WERI-Rb-1 (cell line): ENCODE measurements around the gene SHC4.

ENCODE experiments used
- DNase-seq: peaks from one replicate; pipeline ENCODE4 v3.0.0-alpha.2; 2020
- H3K27ac ChIP-seq: fragments of 250-450 bp; sonication (Bioruptor Pico); 2 replicates; pipeline ENCODE4 v1.5.1; 2020; ENCODE audit warnings: mild to moderate bottlenecking, moderate library complexity
- H3K27me3 ChIP-seq: fragments of 250-450 bp; sonication (Bioruptor Pico); 2 replicates; pipeline ENCODE4 v1.5.1; 2021; ENCODE audit warnings: mild to moderate bottlenecking, low read depth, moderate library complexity; ENCODE audit not compliant: insufficient read depth, severe bottlenecking
- H3K36me3 ChIP-seq: fragments of 250-450 bp; sonication (Bioruptor Pico); 2 replicates; pipeline ENCODE4 v1.5.1; 2020; ENCODE audit warnings: mild to moderate bottlenecking, moderate library complexity
- H3K4me3 ChIP-seq: 2 replicates; pipeline ENCODE4 v1.5.1; 2011; ENCODE audit warnings: low read depth, mild to moderate bottlenecking, control low read depth, low read length
- H3K9me3 ChIP-seq: fragments of 250-450 bp; sonication (Bioruptor Pico); 2 replicates; pipeline ENCODE4 v1.5.1; 2021; ENCODE audit warnings: mild to moderate bottlenecking, moderate library complexity; ENCODE audit not compliant: severe bottlenecking
- TF ChIP-seq, protein P1 (sequence below): IDR thresholded peaks from 2 replicates; pipeline ENCODE4 v1.5.1; 2011; ENCODE audit warnings: low read depth, mild to moderate bottlenecking, control low read depth, inconsistent platforms, low read length

Gene SHC4

DNA sequence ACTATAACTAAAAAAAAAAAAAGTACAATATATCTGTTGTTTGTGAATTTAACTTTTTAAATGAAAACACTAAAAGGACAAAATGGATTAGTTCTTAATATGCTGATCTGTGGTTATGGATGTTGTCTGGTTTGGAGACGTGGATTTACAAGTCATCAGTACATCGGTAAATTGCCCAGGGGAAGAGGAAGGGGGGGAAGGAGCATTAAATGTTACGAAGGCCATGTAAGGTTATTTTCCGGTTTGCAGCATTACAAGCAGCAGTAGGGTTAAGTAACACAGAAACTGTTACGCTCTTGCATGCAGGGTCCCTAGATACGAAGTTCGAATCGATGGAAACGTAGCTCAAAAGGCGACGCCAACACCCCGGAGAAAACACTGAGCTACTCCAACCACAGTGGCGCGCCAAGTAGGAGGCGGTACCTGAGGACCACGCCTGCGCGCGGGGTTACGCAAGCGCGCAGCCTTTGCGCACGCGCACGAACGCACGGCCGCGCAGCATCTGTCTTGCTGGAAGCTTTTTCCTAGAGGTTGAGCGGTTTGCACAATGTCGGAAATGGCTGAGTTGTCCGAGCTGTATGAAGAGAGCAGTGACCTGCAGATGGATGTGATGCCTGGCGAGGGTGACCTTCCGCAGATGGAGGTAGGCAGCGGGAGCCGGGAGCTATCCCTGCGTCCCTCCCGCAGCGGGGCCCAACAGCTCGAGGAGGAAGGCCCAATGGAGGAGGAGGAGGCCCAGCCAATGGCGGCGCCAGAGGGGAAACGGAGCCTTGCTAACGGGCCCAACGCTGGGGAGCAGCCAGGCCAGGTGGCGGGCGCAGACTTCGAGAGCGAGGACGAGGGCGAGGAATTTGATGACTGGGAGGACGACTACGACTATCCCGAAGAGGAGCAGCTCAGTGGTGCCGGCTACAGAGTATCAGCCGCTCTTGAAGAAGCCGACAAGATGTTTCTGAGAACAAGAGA is 85.8 kb downstream of the SHC4 start, which contains the start of gene EID1:
EID1 (plus strand) TSS at position 505 of the 966 bp plus-strand sequence; CDS start at position 548, 43 bp downstream.
- TF ChIP-seq, protein P1, sequence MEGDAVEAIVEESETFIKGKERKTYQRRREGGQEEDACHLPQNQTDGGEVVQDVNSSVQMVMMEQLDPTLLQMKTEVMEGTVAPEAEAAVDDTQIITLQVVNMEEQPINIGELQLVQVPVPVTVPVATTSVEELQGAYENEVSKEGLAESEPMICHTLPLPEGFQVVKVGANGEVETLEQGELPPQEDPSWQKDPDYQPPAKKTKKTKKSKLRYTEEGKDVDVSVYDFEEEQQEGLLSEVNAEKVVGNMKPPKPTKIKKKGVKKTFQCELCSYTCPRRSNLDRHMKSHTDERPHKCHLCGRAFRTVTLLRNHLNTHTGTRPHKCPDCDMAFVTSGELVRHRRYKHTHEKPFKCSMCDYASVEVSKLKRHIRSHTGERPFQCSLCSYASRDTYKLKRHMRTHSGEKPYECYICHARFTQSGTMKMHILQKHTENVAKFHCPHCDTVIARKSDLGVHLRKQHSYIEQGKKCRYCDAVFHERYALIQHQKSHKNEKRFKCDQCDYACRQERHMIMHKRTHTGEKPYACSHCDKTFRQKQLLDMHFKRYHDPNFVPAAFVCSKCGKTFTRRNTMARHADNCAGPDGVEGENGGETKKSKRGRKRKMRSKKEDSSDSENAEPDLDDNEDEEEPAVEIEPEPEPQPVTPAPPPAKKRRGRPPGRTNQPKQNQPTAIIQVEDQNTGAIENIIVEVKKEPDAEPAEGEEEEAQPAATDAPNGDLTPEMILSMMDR = no peak
- H3K27me3 ChIP-seq = no peaks in the 10 kb centered on the region
- peak within 1 kb of the TSS; percentile 64 for H3K4me3 ChIP-seq
- no peaks in the 10 kb centered on the region for H3K9me3 ChIP-seq
- peak; percentile 89 for DNase-seq
- no peaks in the 10 kb centered on the region for H3K36me3 ChIP-seq
- H3K27ac ChIP-seq = peak within 1 kb of the TSS; percentile 74

GRCh38 chr15:48876057-48876456 is 87.7 kb downstream of the SHC4 start:
- TF ChIP-seq, protein P1 = no peak

DNA sequence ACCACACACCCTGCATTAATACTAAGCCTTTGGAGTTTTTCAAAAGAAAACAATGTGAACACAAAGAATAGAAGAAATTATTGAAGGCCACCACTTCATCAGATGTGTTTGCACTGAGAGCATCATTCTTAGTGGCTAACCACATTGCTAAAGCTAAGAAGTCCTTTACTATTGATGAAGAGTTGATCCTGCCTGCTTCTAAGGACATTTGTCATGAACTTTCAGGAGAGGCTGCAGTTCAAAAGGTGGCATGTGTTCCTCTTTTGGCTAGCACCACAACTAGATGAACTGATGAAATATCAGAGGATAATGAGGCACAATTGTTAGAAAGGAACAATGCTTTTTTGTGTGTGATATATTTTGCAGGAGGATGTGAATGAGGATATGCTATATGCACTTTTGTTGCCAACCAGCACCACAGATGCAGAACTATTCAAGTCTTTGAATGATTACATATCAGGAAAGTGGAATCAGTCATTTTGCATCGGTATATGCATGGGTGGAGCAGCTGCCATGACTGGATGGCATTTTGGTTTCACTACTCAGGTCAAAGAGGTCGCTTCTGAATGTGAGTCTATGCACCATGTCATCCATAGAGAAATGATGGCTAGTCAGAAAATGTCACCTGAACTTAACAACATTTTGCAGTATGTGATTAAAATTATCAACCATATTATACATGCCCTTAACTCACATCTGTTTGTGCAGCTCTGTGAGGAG is 88.3 kb downstream of the SHC4 start:
- H3K27me3 ChIP-seq = no peaks in the 10 kb centered on the region
- no peak for DNase-seq
- H3K4me3 ChIP-seq = no peak overlapping the region
- H3K27ac ChIP-seq = no peak overlapping the region
- H3K9me3 ChIP-seq = no peaks in the 10 kb centered on the region
- no peaks in the 10 kb centered on the region for H3K36me3 ChIP-seq
- TF ChIP-seq, protein P1 = no peak

More at GRCh38 chr15:48876057-48876456, 87.7 kb downstream of the SHC4 start:
- Histone ChIP-seq H3K36me3 (no peaks in the 10 kb centered on the region), H3K9me3 (no peaks in the 10 kb centered on the region), H3K4me3 (no peak overlapping the region), H3K27me3 (no peaks in the 10 kb centered on the region), H3K27ac (no peak overlapping the region)
- no peak for DNase-seq

- H3K36me3 ChIP-seq = no peaks in the 10 kb centered on the region
- no peak for DNase-seq
- H3K27ac ChIP-seq = no peak overlapping the region
- no peak overlapping the region for H3K4me3 ChIP-seq
- TF ChIP-seq, protein P1 = no peak
- no peaks in the 10 kb centered on the region for H3K27me3 ChIP-seq
- no peaks in the 10 kb centered on the region for H3K9me3 ChIP-seq
Observed at GRCh38 chr15:48872632-48873031, 91.1 kb downstream of the SHC4 start.

GRCh38 chr15:48871542-48871941 is 92.2 kb downstream of the SHC4 start:
- H3K36me3 ChIP-seq = no peaks in the 10 kb centered on the region
- H3K9me3 ChIP-seq = no peaks in the 10 kb centered on the region
- H3K27ac ChIP-seq = no peak overlapping the region
- no peak for DNase-seq
- no peaks in the 10 kb centered on the region for H3K27me3 ChIP-seq
- TF ChIP-seq, protein P1 = no peak
- no peak overlapping the region for H3K4me3 ChIP-seq
